ENCODE results near the gene EEF1E1.

EEF1E1 gene

GRCh38 chr6:8082954-8083858 lies 19.1 kb downstream of the EEF1E1 start:
- Histone ChIP-seq H3K4me3 (no peak overlapping the region), H3K27ac (peak overlapping the region; percentile 8 to 29)
- DNase-seq (ENCODE audit: low spot score): no peak
- no peak for TF ChIP-seq CTCF (IDR thresholded peaks at IDR 0.05)

- no peak for TF ChIP-seq CTCF (IDR thresholded peaks at IDR 0.05)
- no peak overlapping the region for H3K4me3 ChIP-seq
- DNase-seq (ENCODE audit: low spot score): no peak
- H3K27ac ChIP-seq: peak overlapping the region; percentile 8 to 29
Measured at GRCh38 chr6:8082572-8082953, 19.8 kb downstream of the EEF1E1 start.

GRCh38 chr6:8080362-8081151 lies 21.8 kb downstream of the EEF1E1 start:
- no peak for TF ChIP-seq CTCF (IDR thresholded peaks at IDR 0.05)
- Histone ChIP-seq H3K4me3 (no peak overlapping the region), H3K27ac (no peak overlapping the region)
- no peak for DNase-seq (ENCODE audit: low spot score)

- no peak for DNase-seq (ENCODE audit: low spot score)
- no peak overlapping the region for H3K4me3 ChIP-seq
- TF ChIP-seq CTCF (IDR thresholded peaks at IDR 0.05): no peak
- H3K27ac ChIP-seq: no peak overlapping the region
Measured at GRCh38 chr6:8079126-8079525, 23.2 kb downstream of the EEF1E1 start.

- no peak for TF ChIP-seq CTCF (IDR thresholded peaks at IDR 0.05)
- no peak overlapping the region for H3K27ac ChIP-seq
- no peak overlapping the region for H3K4me3 ChIP-seq
Measured at GRCh38 chr6:8077991-8078390, 24.4 kb downstream of the EEF1E1 start.

GRCh38 chr6:8075704-8076103 lies 26.6 kb downstream of the EEF1E1 start:
- Histone ChIP-seq H3K27ac (no peak overlapping the region), H3K4me3 (no peak overlapping the region)
- DNase-seq (ENCODE audit: low spot score): no peak
- TF ChIP-seq CTCF (IDR thresholded peaks at IDR 0.05): no peak

More at GRCh38 chr6:8077991-8078390, 24.4 kb downstream of the EEF1E1 start:
- DNase-seq (ENCODE audit: low spot score): no peak

All from coronary artery (tissue), 2 donors.